Umbilical cord (tissue), 2 donors: ENCODE data around the gene SPOUT1. TPM values are rescaled to one million over a fixed set of nuclear protein-coding genes. Genes with fewer than 3 reads are reported as not detected.
"Not testable (repeated sequence)": the region's sequence is repeated elsewhere in the genome, so short reads cannot be mapped to it uniquely, and the experiment has no call there.

Source experiments
- DNase-seq: peaks from one replicate; pipeline ENCODE4 v3.0.0-alpha.2; 2015; ENCODE audit warnings: low spot score
- total RNA-seq: library from RNA; depleted of rRNA; stranded (reverse); fragments of >200 nt; gene quantifications from one replicate; pipeline ENCODE4 v1.2.3, GENCODE V29; 2014; ENCODE audit warnings: low replicate concordance; ENCODE audit not compliant: insufficient read depth

SPOUT1 gene
- 7.7 TPM for total RNA-seq

- peak; percentile 96 for DNase-seq
Observed at GRCh38 chr9:128829477-128830251, at the start of gene SPOUT1. Gene SPOUT1, minus strand, starts transcription at chr9:128829794. Its CDS starts 14 bp downstream, at chr9:128829780.

GRCh38 chr9:128877852-128878251 lies 48.3 kb upstream of the SPOUT1 start:
- DNase-seq = no peak

- DNase-seq = not testable (repeated sequence)
Observed at GRCh38 chr9:128870941-128871265, 41.3 kb upstream of the SPOUT1 start.

- DNase-seq = no peak
Observed at GRCh38 chr9:128870128-128870940, 40.7 kb upstream of the SPOUT1 start.

- DNase-seq = peak; percentile 33
Observed at GRCh38 chr9:128863647-128864046, 34.1 kb upstream of the SPOUT1 start.

GRCh38 chr9:128862401-128862851 lies 32.8 kb upstream of the SPOUT1 start:
- no peak for DNase-seq

GRCh38 chr9:128861501-128861900 lies 31.9 kb upstream of the SPOUT1 start:
- DNase-seq = no peak

- DNase-seq = no peak
Observed at GRCh38 chr9:128860937-128861336, 31.3 kb upstream of the SPOUT1 start.

GRCh38 chr9:128858476-128858875 lies 28.9 kb upstream of the SPOUT1 start:
- not testable (repeated sequence) for DNase-seq

GRCh38 chr9:128854454-128854853 lies 24.9 kb upstream of the SPOUT1 start:
- not testable (repeated sequence) for DNase-seq

GRCh38 chr9:128852646-128853045 lies 23.1 kb upstream of the SPOUT1 start:
- not testable (repeated sequence) for DNase-seq

GRCh38 chr9:128851779-128852600 lies 22.4 kb upstream of the SPOUT1 start:
- peak; percentile 24 for DNase-seq

- not testable (repeated sequence) for DNase-seq
Observed at GRCh38 chr9:128851024-128851423, 21.4 kb upstream of the SPOUT1 start.

- no peak for DNase-seq
Observed at GRCh38 chr9:128847803-128848202, 18.2 kb upstream of the SPOUT1 start.

- no peak for DNase-seq
Observed at GRCh38 chr9:128846680-128847030, 17.1 kb upstream of the SPOUT1 start.

GRCh38 chr9:128845186-128845931 lies 15.8 kb upstream of the SPOUT1 start:
- DNase-seq = peak; percentile 53

GRCh38 chr9:128843171-128843570 lies 13.6 kb upstream of the SPOUT1 start:
- DNase-seq = not testable (repeated sequence)

GRCh38 chr9:128841694-128842492 lies 12.3 kb upstream of the SPOUT1 start:
- no peak for DNase-seq

GRCh38 chr9:128840524-128840923 lies 10.9 kb upstream of the SPOUT1 start:
- no peak for DNase-seq

GRCh38 chr9:128838338-128838737 lies 8.7 kb upstream of the SPOUT1 start:
- DNase-seq = no peak
